ENCODE results near the gene COQ8B. TPM values are rescaled to one million over a fixed set of nuclear protein-coding genes. Genes with fewer than 3 reads are reported as not detected.
"Not testable (repeated sequence)": the region's sequence is repeated elsewhere in the genome, so short reads cannot be mapped to it uniquely, and the experiment has no call there.

Gene COQ8B
- total and polyA plus RNA-seq, 7 donors: 24.7 to 59.3 (median 35.9) TPM

- Histone ChIP-seq H3K36me3 (peaks cover 52 to 98% (median 79%) of the 10 kb centered on the region in 4 donors), H3K9me3 (no peaks in the 10 kb centered on the region), H3K27ac (no peak overlapping the region), H3K4me1 (no peaks in the 10 kb centered on the region), H3K27me3 (no peaks in the 10 kb centered on the region), H3K4me3 (no peak overlapping the region)
- DNase-seq: no peak
- 91 to 96% methylated on average over 13 of the region's 13 CpGs for WGBS, 2 donors
- no peak for TF ChIP-seq EP300 (IDR thresholded peaks at IDR 0.05)
- no peak for TF ChIP-seq POLR2A (IDR thresholded peaks at IDR 0.05)
- TF ChIP-seq, protein P1, sequence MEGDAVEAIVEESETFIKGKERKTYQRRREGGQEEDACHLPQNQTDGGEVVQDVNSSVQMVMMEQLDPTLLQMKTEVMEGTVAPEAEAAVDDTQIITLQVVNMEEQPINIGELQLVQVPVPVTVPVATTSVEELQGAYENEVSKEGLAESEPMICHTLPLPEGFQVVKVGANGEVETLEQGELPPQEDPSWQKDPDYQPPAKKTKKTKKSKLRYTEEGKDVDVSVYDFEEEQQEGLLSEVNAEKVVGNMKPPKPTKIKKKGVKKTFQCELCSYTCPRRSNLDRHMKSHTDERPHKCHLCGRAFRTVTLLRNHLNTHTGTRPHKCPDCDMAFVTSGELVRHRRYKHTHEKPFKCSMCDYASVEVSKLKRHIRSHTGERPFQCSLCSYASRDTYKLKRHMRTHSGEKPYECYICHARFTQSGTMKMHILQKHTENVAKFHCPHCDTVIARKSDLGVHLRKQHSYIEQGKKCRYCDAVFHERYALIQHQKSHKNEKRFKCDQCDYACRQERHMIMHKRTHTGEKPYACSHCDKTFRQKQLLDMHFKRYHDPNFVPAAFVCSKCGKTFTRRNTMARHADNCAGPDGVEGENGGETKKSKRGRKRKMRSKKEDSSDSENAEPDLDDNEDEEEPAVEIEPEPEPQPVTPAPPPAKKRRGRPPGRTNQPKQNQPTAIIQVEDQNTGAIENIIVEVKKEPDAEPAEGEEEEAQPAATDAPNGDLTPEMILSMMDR (IDR thresholded peaks at IDR 0.05): no peak
- no peak for TF ChIP-seq POLR2AphosphoS5 (IDR thresholded peaks at IDR 0.05)
- intact Hi-C loops (cut with DNase I): no loop called here
Measured at GRCh38 chr19:40733149-40733548, 16.5 kb upstream of the COQ8B start.

GRCh38 chr19:40732304-40732703 is 15.6 kb upstream of the COQ8B start:
- intact Hi-C loops (cut with DNase I): not testable (repeated sequence)
- peaks cover 48 to 100% (median 80%) of the 10 kb centered on the region in 4 donors for H3K36me3 ChIP-seq
- WGBS, 2 donors: 97 to 98% methylated on average over 16 of the region's 16 CpGs

GRCh38 chr19:40730065-40730464 is 13.4 kb upstream of the COQ8B start:
- H3K9me3 ChIP-seq; H3K4me1 ChIP-seq; H3K4me3 ChIP-seq; H3K27me3 ChIP-seq; intact Hi-C loops (cut with DNase I); DNase-seq; H3K27ac ChIP-seq: not testable (repeated sequence)
- H3K36me3 ChIP-seq: peaks cover 33 to 98% (median 73%) of the 10 kb centered on the region in 4 donors
- WGBS, 2 donors: 59 to 91% methylated on average over 5 of the region's 5 CpGs

More at GRCh38 chr19:40732304-40732703, 15.6 kb upstream of the COQ8B start:
- not testable (repeated sequence) for H3K4me1 ChIP-seq, H3K9me3 ChIP-seq, H3K27ac ChIP-seq, DNase-seq, H3K27me3 ChIP-seq, H3K4me3 ChIP-seq

DNA sequence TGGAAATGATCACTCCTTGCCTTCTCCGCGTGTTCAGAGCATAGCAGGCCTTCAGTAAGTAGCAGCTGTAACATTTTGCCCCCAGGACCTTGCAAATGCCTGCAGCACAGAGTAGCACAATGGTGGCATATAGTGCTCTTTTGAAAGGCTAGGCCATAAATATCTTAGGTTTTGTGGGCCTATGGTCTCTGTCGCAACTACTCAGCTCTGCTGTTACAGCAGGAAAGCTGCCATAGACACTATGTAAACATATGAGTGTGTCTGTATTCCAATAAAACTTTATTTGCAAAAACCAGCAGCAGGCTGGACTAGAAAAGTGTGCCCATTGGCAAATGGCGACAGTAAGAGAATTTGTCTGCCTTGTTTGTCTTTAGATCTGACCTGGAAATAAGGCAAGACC is 9.6 kb upstream of the COQ8B start:
- TF ChIP-seq, protein P1 (IDR thresholded peaks at IDR 0.05): no peak
- TF ChIP-seq EP300 (IDR thresholded peaks at IDR 0.05) (no peak), POLR2A (IDR thresholded peaks at IDR 0.05) (no peak), POLR2AphosphoS5 (IDR thresholded peaks at IDR 0.05) (no peak)
- peaks cover 23 to 86% (median 64%) of the 10 kb centered on the region in 4 donors for H3K36me3 ChIP-seq
- 95 to 96% methylated on average over 4 of the region's 4 CpGs for WGBS, 2 donors
- peaks cover 0 to 25% (median 16%) of the 10 kb centered on the region in 4 donors for H3K4me1 ChIP-seq
- no peaks in the 10 kb centered on the region for H3K27me3 ChIP-seq
- intact Hi-C loops (cut with DNase I): no loop called here
- H3K27ac ChIP-seq: no peak overlapping the region
- DNase-seq: no peak
- H3K9me3 ChIP-seq: no peaks in the 10 kb centered on the region
- H3K4me3 ChIP-seq: no peak overlapping the region

GRCh38 chr19:40724855-40725254 is 8.2 kb upstream of the COQ8B start:
- Histone ChIP-seq H3K27me3 (no peaks in the 10 kb centered on the region), H3K4me1 (peaks cover 0 to 39% (median 30%) of the 10 kb centered on the region in 4 donors), H3K27ac (peak overlapping the region in 1 of 4 donors; percentile 17), H3K9me3 (no peaks in the 10 kb centered on the region), H3K36me3 (peaks cover 10 to 72% (median 50%) of the 10 kb centered on the region in 4 donors), H3K4me3 (no peak overlapping the region)
- DNase-seq: no peak
- intact Hi-C loops (cut with DNase I): no loop called here
- WGBS, 2 donors: 92 to 98% methylated on average over 3 of the region's 3 CpGs
- TF ChIP-seq POLR2A (IDR thresholded peaks at IDR 0.05) (no peak), POLR2AphosphoS5 (IDR thresholded peaks at IDR 0.05) (no peak), EP300 (IDR thresholded peaks at IDR 0.05) (no peak)
- TF ChIP-seq, protein P1 (IDR thresholded peaks at IDR 0.05): no peak

- no peak overlapping the region for H3K27ac ChIP-seq
- intact Hi-C loops (cut with DNase I): no loop called here
- DNase-seq: no peak
- H3K4me3 ChIP-seq: no peak overlapping the region
- H3K9me3 ChIP-seq: no peaks in the 10 kb centered on the region
- TF ChIP-seq POLR2AphosphoS5 (IDR thresholded peaks at IDR 0.05) (no peak), POLR2A (IDR thresholded peaks at IDR 0.05) (no peak), EP300 (IDR thresholded peaks at IDR 0.05) (no peak)
- TF ChIP-seq, protein P1 (IDR thresholded peaks at IDR 0.05): no peak
- H3K4me1 ChIP-seq: peaks cover 0 to 44% (median 36%) of the 10 kb centered on the region in 4 donors
- no peaks in the 10 kb centered on the region for H3K27me3 ChIP-seq
- peaks cover 5 to 67% (median 45%) of the 10 kb centered on the region in 4 donors for H3K36me3 ChIP-seq
- 94 to 96% methylated on average over 4 of the region's 4 CpGs for WGBS, 2 donors
Measured at GRCh38 chr19:40724315-40724714, 7.6 kb upstream of the COQ8B start.

All from sigmoid colon (tissue), 7 donors.